HEK293T (cell line): Measurements from ENCODE around the gene PKD2L2.

ENCODE experiments used
- BHLHE40 ChIP-seq: fragments of 450-650 bp; IDR thresholded peaks from 2 replicates; pipeline ENCODE4 v1.6.1; 2016; ENCODE audit warnings: mild to moderate bottlenecking, moderate library complexity, borderline replicate concordance
- ELF4 ChIP-seq: fragments of 450-650 bp; IDR thresholded peaks from 2 replicates; pipeline ENCODE4 v1.6.1; 2017; ENCODE audit warnings: antibody characterized with exemption
- FOXK2 ChIP-seq: fragments of 450-650 bp; IDR thresholded peaks from 2 replicates; pipeline ENCODE4 v1.6.1; 2016; ENCODE audit warnings: mild to moderate bottlenecking
- FOXM1 ChIP-seq: fragments of 450-650 bp; IDR thresholded peaks from 2 replicates; pipeline ENCODE4 v1.6.1; 2017; ENCODE audit warnings: mild to moderate bottlenecking, borderline replicate concordance
- HDGF ChIP-seq: fragments of 450-650 bp; IDR thresholded peaks from 2 replicates; pipeline ENCODE4 v1.6.1; 2017; ENCODE audit warnings: antibody characterized with exemption, borderline replicate concordance
- NFRKB ChIP-seq: fragments of 450-650 bp; IDR thresholded peaks from 2 replicates; pipeline ENCODE4 v1.6.1; 2016; ENCODE audit warnings: mild to moderate bottlenecking, moderate library complexity
- SP1 ChIP-seq: fragments of 450-650 bp; IDR thresholded peaks from 2 replicates; pipeline ENCODE4 v1.6.1; 2017
- SUZ12 ChIP-seq: fragments of 450-650 bp; IDR thresholded peaks from 2 replicates; pipeline ENCODE4 v1.6.1; 2016; ENCODE audit warnings: mild to moderate bottlenecking
- TARDBP ChIP-seq: fragments of 450-650 bp; IDR thresholded peaks from 2 replicates; pipeline ENCODE4 v1.6.1; 2016
- ZNF384 ChIP-seq: fragments of 450-650 bp; IDR thresholded peaks from 2 replicates; pipeline ENCODE4 v1.6.1; 2016

DNA sequence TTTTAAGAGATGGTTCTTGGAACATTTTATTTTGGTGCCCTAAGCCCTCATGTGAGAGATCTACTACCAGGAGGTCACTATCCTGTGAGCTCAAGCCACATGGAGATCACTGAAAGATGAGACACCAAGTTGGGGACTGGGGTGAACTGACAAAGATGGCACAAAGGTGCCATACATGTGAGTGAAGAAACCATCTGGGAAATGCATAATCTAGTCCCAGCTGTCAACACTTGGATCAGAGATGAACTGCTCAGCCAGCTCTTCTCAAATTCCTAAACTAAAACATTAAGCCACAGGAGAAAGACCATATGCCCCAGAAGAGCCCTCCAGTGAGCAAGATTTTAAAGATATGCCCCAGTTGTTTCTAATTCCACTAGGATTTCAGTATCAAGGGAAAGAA is 43.8 kb upstream of the PKD2L2 start:
- TF ChIP-seq FOXK2 (no peak), SP1 (no peak), BHLHE40 (no peak), SUZ12 (no peak), TARDBP (no peak), ZNF384 (no peak), HDGF (no peak), FOXM1 (no peak), NFRKB (no peak), ELF4 (no peak)
